Measurements from ENCODE around the gene MYBPHL. TPM values are rescaled to one million over a fixed set of nuclear protein-coding genes. Genes with fewer than 3 reads are reported as not detected.

MYBPHL gene
- total and polyA plus RNA-seq, 2 of the 13 experiments (the other 11 are each of a cell fraction or from before 2014, with no cell fraction given) = 3.7 to 3.8 TPM

DNA sequence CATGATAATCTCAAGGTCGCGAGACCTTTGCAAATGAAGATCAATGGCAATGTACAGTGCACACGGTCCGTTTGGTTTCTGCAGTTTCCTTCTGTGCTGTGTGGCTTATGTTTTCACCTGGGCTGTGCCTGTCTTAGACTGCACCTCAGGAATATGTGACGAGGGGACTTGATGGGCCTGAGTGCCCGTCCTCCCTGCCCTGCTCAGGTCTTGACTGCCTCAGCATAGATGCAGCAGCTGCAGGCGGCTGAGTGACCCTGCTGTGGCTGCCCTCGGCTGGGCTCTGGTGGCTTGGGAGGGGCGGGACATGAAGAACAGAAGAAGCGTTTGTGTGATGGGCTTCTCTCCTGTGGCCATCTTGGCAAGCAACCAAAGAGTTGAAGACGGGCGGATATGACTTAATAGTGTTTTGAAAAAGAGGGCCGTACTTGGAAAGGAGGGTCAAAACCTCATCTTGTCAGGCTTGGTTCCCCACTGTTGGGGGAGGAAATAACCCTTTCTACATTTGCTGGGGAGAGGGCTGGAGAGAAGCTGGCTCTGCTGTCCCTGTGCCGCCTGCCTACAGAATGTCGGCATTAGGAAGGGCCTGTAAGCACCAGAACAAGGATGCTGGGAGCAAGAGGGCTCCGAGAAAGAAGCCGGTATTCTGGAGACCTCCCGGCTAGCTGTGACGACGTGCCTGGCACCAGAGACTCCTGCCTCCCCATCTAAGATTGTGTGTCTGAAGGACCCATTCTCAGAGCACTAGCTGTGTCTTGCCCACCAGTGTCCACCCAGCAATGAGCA is 7.1 kb downstream of the MYBPHL start (continued):
- TF ChIP-seq, protein P1, sequence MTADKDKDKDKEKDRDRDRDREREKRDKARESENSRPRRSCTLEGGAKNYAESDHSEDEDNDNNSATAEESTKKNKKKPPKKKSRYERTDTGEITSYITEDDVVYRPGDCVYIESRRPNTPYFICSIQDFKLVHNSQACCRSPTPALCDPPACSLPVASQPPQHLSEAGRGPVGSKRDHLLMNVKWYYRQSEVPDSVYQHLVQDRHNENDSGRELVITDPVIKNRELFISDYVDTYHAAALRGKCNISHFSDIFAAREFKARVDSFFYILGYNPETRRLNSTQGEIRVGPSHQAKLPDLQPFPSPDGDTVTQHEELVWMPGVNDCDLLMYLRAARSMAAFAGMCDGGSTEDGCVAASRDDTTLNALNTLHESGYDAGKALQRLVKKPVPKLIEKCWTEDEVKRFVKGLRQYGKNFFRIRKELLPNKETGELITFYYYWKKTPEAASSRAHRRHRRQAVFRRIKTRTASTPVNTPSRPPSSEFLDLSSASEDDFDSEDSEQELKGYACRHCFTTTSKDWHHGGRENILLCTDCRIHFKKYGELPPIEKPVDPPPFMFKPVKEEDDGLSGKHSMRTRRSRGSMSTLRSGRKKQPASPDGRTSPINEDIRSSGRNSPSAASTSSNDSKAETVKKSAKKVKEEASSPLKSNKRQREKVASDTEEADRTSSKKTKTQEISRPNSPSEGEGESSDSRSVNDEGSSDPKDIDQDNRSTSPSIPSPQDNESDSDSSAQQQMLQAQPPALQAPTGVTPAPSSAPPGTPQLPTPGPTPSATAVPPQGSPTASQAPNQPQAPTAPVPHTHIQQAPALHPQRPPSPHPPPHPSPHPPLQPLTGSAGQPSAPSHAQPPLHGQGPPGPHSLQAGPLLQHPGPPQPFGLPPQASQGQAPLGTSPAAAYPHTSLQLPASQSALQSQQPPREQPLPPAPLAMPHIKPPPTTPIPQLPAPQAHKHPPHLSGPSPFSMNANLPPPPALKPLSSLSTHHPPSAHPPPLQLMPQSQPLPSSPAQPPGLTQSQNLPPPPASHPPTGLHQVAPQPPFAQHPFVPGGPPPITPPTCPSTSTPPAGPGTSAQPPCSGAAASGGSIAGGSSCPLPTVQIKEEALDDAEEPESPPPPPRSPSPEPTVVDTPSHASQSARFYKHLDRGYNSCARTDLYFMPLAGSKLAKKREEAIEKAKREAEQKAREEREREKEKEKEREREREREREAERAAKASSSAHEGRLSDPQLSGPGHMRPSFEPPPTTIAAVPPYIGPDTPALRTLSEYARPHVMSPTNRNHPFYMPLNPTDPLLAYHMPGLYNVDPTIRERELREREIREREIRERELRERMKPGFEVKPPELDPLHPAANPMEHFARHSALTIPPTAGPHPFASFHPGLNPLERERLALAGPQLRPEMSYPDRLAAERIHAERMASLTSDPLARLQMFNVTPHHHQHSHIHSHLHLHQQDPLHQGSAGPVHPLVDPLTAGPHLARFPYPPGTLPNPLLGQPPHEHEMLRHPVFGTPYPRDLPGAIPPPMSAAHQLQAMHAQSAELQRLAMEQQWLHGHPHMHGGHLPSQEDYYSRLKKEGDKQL (CRISPR knock-in tag; IDR thresholded peaks at IDR 0.05; ENCODE audit: low read depth) = no peak; the same call in 1 of the 2 replicates
- no peak for TF ChIP-seq ZC3H13 (CRISPR knock-in tag; IDR thresholded peaks at IDR 0.05)
- TF ChIP-seq RORA (CRISPR knock-in tag; IDR thresholded peaks at IDR 0.05) = no peak
- no peak for TF ChIP-seq U2AF1 (optimal IDR thresholded peaks at IDR 0.05; ENCODE audit: low read depth, low read length)
- TF ChIP-seq RXRB (CRISPR knock-in tag; IDR thresholded peaks at IDR 0.05; ENCODE audit: borderline replicate concordance) = no peak
- TF ChIP-seq ZNF296 (CRISPR knock-in tag; conservative IDR thresholded peaks at IDR 0.05) = no peak
- TF ChIP-seq ZNF367 (CRISPR knock-in tag; IDR thresholded peaks at IDR 0.05; ENCODE audit: borderline replicate concordance) = no peak
- TF ChIP-seq ZNF260 (CRISPR knock-in tag; IDR thresholded peaks at IDR 0.05; ENCODE audit: borderline replicate concordance, low read depth) = no peak
- no peak for TF ChIP-seq KLF9 (CRISPR knock-in tag; IDR thresholded peaks at IDR 0.05; ENCODE audit: low read depth)
- TF ChIP-seq, protein P2, sequence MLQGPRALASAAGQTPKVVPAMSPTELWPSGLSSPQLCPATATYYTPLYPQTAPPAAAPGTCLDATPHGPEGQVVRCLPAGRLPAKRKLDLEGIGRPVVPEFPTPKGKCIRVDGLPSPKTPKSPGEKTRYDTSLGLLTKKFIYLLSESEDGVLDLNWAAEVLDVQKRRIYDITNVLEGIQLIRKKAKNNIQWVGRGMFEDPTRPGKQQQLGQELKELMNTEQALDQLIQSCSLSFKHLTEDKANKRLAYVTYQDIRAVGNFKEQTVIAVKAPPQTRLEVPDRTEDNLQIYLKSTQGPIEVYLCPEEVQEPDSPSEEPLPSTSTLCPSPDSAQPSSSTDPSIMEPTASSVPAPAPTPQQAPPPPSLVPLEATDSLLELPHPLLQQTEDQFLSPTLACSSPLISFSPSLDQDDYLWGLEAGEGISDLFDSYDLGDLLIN (CRISPR knock-in tag; IDR thresholded peaks at IDR 0.05; ENCODE audit: borderline replicate concordance) = no peak
- TF ChIP-seq, protein P3, sequence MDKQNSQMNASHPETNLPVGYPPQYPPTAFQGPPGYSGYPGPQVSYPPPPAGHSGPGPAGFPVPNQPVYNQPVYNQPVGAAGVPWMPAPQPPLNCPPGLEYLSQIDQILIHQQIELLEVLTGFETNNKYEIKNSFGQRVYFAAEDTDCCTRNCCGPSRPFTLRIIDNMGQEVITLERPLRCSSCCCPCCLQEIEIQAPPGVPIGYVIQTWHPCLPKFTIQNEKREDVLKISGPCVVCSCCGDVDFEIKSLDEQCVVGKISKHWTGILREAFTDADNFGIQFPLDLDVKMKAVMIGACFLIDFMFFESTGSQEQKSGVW (CRISPR knock-in tag; IDR thresholded peaks at IDR 0.05; ENCODE audit: borderline replicate concordance) = no peak
- peak; percentile 3; the same call in 1 of the 2 replicates for TF ChIP-seq HMG20A (CRISPR knock-in tag; IDR thresholded peaks at IDR 0.05; ENCODE audit: borderline replicate concordance)
- TF ChIP-seq NR2C2 (CRISPR knock-in tag; IDR thresholded peaks at IDR 0.05; ENCODE audit: borderline replicate concordance) = peak; percentile 12; the same call in 1 of the 2 replicates
- TF ChIP-seq ZFP1 (CRISPR knock-in tag; IDR thresholded peaks at IDR 0.05) = 0 out of 2 replicates have a peak, but pooled peaks have one; percentile 70
- TF ChIP-seq HOXD1 (CRISPR knock-in tag; IDR thresholded peaks at IDR 0.05) = 0 out of 2 replicates have a peak, but pooled peaks have one; percentile 17
- TF ChIP-seq GTF2F1 (IDR thresholded peaks at IDR 0.05; ENCODE audit: low read length) = no peak
- no peak for TF ChIP-seq TSC22D2 (CRISPR knock-in tag; IDR thresholded peaks at IDR 0.05; ENCODE audit: borderline replicate concordance)
- TF ChIP-seq, protein P4, sequence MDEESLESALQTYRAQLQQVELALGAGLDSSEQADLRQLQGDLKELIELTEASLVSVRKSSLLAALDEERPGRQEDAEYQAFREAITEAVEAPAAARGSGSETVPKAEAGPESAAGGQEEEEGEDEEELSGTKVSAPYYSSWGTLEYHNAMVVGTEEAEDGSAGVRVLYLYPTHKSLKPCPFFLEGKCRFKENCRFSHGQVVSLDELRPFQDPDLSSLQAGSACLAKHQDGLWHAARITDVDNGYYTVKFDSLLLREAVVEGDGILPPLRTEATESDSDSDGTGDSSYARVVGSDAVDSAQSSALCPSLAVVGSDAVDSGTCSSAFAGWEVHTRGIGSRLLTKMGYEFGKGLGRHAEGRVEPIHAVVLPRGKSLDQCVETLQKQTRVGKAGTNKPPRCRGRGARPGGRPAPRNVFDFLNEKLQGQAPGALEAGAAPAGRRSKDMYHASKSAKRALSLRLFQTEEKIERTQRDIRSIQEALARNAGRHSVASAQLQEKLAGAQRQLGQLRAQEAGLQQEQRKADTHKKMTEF (CRISPR knock-in tag; IDR thresholded peaks at IDR 0.05) = no peak; the same call in 1 of the 2 replicates
- peak; percentile 2; the same call in 1 of the 3 replicates for TF ChIP-seq MXI1 (IDR thresholded peaks at IDR 0.05; ENCODE audit: borderline replicate concordance, low read depth, low read length)
- no peak for TF ChIP-seq ZNF784 (CRISPR knock-in tag; IDR thresholded peaks at IDR 0.05; ENCODE audit: borderline replicate concordance)
